Measurements from ENCODE around the gene ACVR1.
A peak's percentile ranks its signal among the peaks of the same experiment; 100 is the strongest.
"Not testable (repeated sequence)": the region's sequence is repeated elsewhere in the genome, so short reads cannot be mapped to it uniquely, and the experiment has no call there.

ACVR1 gene

DNA sequence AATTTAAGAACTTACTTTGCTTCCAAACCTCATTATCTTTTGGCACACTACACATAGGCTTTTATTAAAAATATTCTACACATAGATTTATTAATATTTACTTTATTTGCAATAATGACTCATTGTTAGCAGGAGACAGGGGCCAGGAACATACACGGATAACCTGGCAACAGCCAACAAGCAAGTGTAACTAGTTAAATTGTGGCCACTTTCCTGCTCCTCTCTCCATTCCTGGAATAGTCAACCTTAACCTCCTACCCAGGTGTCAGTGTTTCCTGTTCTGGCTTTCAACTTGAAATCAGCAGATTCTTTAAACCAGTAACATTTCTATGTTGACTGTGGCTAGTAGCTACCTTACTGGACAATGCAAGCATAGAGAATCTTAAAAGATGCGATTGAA is 26.5 kb downstream of the ACVR1 start:
- no peak for DNase-seq

DNA sequence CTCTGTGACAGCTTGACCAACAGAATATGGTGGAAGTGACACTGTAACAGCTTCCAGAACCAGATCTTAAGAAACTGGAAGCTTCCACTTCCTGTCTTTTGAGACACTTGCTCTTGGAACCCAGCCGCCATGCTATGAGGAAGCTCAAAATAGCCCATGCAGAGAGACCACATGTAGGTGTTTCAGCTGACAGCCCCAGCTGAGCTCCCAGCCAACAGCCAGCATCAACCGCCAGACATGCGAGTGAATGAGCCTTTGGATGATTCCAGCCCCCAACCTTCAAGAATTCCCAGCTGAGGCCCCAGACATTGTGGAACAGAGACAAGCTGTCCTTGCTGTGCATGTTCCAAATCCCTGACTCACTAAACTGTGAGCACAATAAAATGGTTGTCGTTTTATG is 27.9 kb downstream of the ACVR1 start:
- peak; percentile 14 for DNase-seq

DNA sequence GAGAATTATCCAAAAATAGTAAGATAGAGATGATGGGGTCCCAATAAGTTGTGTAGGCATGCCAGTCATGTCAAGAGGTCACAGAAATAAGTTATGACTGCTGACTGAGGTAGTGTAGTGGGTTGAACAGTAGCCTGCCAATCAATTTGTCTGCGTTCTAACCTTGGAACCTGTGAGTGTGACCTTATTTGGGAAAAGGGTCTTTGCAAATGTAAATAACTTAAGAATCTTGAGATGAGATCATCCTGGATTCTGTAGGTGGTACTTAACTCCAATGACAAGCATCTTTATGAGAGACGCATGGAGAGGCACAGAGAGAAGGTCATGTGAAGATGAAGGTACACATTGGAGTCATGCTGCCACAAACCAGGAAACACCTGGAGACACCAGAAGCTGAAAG is 31.0 kb downstream of the ACVR1 start:
- DNase-seq, result no peak

DNA sequence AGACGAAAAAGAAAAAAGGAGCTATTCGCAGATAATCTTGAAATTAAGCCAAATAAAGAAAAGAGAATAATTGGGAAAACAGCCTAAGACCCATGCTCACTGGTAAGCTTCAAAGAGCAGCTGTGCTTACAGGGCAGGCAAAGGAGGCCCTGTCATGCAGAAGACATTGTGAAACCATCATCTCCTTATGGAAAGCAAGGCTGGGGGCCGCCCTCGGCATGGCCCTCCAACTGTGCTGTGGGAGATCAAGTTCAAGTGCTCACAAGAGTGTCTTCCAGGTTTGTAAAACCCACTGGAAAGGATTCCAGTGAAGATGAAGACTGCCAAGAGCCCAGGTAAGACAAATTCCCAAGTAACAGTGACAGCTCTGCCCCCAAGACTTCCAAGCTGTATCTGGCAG is 32.2 kb downstream of the ACVR1 start:
- peak; percentile 73 for DNase-seq

DNA sequence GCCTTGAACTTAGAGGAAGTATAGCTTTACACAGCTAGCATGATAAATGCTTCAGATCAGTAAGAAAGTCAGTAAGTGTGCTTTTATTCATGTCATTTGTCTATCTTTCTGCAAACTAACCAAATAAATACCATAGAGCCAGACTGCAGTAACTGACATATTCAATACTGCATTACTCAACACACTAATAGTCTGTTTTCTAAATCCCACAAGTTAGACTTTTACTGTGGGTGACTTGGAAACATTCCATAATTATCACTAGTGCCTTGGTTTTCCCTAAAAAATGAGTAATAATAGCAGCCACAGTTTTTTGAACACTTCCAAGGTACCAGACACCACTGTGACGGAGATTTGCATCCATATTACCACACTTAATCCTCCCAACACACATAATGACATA is 33.0 kb downstream of the ACVR1 start:
- DNase-seq, result no peak

DNA sequence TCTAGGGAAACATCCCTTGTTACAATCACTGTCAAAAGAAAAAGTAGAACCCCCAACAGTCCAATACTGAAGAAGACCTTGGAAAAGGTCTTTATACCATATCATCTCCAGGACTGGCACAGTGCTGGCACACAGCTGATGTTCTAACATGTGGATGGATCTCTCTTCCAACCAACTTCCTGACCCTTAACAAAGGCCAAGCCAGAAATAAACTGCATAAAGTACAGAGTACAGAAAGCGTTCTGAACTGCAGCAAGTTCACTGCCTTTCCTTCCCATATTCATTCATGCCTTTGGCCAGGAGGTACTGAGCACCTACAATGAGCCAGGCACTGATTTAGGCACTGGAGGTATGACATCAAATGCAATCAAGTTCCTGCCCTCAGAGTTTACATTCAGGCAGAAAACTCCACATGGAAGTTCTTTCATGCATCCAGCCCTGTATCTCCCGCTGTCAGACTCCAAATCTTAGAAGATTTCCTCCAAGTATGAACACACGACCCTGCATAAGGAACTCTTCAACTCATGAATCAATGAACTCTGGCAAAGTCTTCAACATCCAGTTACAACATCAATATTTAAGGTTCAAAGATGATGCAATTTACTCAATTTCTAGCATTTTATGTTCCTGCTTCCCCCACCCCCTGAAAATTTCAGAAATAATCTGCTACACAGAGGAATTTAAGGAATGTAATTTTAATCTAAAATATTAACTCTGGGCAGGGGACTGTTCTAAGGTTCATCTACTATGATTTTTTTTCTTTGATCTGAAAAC is 33.8 kb downstream of the ACVR1 start:
- DNase-seq, result no peak

DNA sequence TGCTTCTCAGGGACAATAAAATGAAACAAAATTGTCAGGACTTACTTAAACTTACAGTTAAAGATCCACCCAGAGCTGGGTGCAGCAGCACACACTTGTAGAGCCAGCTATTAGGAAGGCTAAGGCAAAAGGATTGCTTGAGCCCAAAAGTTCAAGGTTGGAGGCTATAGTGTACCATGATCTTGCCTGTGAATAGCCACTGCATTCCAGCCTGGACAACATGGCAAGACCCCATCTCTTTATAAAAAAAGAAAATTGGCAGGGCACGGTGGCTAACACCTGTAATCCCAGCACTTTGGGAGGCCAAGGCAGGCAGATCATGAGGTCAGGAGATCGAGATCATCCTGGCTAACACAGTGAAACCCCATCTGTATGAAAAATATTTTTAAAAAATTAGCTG is 34.6 kb downstream of the ACVR1 start:
- no peak for DNase-seq

DNA sequence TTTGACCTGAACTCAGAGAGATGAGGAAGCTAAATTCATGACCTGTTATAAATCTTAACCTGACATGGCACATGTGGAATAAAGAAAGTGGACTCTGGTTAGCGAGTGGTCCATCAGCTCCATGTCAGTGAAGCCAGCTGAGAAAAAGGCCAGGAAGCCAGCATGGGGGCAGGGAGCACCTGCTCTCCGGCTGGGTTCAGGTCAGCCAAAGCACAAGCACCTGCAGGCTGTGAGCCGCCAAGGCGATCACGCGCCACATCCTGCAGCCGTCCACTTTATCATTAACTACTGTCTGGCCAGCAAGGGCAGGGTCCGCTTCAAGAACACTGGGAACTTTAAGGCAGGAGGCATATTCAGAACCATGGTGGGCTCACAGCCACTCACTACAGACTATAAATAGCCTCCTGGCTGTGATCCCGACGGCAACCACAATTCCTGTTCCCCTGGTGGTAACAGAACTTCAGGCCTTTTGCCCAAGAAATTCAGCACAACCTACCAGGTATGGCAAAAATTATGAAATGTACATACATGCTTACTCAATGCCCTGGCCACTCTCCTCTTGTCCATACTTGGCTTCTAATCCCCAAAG is 35.5 kb downstream of the ACVR1 start:
- no peak for DNase-seq

DNA sequence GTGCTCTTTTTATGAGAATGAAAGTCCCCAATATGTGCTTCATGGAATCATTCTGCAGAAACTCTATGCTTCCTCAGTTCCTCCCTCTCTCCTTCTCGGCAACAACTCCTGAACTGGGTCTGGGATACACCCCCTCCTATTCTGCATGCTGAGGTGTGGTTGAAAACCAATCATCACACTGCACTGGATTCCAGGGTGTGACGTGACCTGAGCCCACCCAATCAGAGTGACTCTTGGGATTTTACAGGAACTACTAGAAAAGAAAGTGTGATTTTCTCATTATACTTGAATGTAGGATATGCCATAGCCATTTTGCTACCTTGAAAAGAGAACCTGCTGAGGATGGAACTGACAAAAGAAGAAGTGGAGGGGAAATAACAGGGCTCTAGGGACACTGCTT is 36.3 kb downstream of the ACVR1 start:
- DNase-seq, result no peak

DNA sequence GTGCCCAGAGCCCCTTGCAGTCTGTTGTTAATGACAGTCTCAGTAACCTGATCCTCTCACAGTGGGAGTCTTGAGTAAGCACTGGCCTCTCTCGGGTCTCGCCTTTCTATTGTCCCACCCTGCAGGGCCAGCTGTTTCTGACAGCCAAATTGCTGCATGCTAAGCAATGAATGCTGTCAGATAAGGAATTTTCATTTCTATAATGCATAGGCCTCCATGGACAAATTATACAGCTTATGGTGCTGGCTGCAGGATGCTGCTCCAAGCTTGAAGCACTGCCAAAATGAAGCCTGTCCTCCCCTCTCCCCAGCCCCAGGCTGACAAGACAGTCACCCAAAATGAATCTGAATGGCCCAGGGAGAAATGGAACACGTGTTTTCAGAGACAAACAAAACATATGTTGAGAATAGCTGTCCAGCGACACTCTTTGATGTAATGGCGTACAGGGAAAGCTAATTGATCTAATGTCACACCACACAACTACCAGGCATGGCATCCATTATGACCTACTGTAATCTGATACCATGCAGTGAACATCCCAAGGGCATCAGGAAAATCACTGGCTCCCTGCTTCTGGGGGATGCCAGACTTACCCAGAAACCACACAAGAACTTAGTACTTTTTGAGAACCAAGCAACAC is 36.8 kb downstream of the ACVR1 start:
- peak; percentile 84 for DNase-seq

DNA sequence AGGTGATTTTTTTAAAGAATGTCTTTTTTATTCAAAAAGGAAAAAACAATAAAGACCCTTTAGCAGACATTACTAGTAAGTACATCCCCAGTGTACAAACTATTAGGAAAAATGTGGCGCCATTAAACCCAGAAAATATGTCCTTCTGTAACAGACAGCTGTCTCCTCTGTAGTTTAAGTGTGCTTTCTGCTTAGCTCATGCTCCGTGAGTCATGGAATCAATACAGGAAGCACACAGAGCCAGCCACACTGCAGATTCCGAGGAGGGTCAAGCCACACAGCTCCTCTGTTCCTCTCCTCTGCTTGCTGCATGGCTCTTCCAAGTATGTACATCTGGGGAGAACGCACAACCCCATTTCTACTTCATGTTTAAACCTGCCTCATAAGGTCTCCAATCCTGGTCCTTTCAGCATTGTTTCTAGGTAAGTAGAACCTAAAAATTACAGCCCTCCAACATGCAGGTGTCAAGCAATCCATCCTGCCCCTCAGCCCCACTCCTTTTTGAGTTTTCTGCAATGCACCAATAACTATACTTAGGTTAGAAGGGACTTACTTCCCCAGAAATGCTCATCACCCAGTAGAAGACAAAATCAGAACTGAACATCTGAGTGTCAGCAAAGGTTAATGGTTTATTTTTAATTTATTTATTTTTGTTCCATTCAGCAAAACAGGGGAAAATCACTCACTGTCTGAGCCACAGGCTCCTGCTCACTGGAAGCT is 37.5 kb downstream of the ACVR1 start:
- peak; percentile 78 for DNase-seq

DNA sequence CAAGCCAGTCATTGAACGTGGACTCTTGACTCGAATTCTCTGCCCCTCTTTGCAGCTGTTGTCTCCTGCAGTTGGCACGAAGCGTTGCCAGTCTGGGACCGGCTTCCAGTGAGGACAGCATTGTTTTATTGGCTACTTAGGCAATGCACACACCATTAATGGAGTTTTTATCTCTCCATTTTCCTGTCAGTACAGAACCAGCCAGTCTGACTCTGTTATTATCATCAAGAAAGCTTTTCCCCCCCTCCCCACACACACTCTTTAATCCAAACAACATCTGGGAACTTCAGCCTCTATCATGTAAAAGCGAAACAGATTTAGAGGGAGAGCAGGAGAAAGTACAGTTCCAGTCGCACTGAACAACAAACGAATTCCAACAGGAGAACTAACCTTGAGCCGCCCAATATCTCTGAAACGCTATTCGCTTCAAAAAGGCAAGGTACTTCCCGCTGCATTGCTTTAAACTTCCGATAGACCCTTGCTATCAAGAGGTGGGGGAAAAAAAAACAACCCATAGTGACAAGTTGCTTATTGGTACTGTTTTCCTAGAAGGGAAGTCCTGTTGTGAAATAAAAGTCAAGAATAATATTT is 38.2 kb downstream of the ACVR1 start:
- DNase-seq, result peak; percentile 76

DNA sequence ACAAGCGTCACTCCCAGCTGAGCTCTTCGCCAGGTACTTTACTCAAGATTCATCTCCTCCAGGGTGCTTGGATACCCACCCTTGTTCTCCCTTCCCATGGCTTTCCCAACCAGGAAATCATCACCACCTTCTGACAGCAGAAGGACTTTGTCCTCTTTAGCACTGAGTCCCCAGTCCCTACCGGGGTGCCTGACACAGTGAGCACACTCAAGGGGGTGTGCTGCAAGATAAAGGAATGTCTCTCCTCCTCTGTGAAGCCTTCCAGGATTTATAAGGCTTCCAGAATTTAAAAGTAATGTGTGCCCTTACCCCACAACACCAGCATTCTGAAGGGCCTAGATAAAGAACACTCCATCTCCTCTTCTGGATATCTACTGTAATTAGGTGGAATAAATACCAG is 39.6 kb downstream of the ACVR1 start:
- no peak for DNase-seq

DNA sequence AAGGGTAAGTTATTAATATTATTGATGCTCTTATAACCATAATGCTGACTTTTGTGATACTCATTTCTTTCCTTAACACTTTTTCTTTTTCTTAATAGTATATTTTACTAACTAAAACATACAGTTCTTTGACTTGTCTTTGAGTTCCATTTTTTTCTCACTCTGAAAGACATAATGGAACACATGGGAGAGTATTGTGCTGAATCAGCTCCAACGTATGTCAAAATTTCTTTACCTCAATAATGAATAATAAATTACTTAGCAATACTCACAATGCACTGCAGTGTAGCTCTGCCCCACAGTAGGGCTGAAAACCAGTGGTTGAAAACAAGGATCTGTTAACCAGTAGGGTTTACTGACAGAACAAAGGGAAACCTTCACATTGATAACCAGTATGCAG is 40.7 kb downstream of the ACVR1 start:
- DNase-seq, result no peak

DNA sequence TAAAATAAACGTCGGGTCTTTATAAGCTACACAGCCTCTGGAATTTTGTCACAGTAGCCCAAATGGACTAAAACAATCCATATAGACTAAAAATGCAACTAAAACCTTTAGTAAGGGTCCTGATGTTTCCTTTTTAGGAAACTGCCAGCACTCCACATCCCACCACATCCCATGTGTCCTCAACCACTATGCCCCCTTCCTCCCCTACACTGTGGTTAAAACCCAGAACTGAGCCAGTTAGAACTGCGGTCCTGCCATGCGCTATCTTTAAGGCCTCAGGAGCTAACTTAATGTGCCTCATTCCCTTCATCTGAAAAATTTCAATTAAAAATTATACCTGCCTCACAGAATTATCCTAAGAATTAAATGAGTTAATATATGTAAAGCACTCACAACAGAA is 41.1 kb downstream of the ACVR1 start:
- no peak for DNase-seq

DNA sequence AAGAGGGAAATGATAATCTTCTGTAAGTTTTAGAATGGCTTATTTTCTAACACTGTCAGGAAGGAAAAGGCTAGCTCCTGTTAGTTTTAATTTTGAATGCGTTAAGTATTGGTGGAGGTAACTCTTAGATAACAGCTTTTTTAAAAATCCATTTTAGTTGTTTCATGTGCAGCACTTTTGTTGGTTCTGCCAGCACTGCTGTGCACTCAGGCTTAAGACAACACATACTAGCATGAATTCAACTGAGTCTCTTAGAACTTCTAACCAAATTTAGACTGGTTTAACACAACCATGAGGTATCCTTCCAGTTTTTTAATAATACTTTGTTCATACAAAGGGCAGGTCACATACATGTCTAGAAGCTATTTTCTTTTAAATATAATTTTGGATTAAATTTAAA is 42.4 kb downstream of the ACVR1 start:
- no peak for DNase-seq

DNA sequence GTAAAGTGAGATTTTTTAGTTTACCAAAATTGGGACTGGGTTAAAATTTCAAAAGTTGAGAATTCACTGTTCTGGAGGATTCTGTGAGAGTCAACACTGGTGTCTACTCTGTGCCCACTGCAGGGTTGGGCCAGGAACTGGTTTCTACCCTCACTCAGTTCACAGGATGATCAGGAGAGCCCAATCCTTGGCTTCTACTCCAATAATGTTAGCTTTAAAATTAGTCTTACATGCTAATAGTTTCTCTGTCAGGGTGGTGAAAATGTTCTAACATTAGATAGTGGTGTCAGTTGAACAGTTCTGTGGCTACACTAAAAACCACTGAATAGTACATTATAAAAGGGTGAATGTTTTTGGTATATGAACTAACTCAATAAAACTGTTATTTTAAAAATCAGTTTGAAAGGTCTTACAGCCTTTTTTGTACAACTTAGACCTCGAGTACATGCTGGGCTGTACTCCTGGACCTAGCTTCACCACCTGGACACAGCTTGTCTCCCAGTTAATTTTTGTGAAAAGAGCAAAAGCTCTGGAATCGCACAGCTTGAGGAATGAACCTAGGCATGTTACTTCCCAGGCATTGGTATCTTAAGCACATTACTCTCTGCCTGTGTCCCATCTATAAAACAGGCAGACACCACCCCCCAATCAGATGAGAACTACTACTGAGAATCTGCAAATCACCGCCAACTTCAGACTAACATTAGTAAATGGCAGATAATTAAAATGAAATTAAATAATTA is 44.4 kb downstream of the ACVR1 start:
- no peak for DNase-seq

DNA sequence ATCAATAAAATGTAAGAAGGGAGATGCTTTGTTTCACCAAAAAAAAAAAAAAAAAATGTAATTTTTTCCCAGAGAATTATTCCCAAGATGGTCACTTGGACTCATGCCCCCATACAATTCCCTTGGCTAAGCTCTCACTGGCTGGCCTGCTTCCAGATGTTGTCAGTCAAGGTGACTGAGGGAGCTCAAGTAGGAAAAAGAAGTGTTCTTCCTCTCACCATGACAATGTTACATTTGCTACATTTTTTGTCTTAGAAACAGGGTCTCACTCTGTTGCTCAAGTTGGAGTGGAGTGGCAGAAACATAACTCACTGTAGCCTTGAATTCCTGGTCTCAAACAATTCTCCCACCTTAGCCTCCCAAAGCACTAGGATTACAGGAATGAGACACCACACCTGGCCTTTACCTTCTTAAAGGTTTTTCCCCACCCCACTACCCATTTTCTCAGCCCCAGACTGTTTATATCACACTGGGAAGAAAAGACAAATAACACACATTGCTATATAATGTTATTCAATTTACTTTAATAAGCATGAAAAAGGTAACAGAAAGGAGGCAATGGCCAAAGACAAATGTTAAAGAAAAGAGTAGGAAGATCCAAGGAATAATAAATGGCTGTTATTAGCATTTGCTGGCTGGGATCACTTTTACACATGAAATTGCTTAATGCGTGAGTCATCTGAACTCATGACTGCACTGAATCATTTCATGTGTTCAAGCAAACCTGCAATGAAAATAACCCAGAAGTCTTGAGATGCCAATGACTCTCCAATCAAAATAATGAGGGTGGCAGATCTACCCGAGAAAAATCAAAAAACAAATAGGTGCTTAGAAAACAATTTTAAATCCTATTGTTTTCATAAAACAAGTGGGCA is 45.2 kb downstream of the ACVR1 start:
- peak; percentile 73 for DNase-seq

DNA sequence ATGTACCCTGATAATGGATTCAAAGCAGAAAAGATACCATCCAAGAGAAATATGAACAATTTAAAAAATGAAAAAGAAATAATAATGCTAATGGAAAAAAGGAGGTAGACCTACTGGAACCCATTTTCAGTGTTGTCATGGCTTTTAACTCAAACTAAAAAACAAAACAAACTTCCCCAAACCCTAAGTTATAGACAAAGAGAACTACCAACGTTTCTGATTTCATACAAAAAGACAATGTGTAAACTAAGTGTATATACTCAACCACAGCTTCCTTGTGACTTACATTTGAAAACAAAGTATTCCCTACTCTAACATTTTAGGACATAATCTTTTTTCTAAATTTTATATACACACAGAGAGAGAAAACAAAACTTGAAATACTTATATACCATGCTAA is 45.9 kb downstream of the ACVR1 start:
- DNase-seq, result no peak

DNA sequence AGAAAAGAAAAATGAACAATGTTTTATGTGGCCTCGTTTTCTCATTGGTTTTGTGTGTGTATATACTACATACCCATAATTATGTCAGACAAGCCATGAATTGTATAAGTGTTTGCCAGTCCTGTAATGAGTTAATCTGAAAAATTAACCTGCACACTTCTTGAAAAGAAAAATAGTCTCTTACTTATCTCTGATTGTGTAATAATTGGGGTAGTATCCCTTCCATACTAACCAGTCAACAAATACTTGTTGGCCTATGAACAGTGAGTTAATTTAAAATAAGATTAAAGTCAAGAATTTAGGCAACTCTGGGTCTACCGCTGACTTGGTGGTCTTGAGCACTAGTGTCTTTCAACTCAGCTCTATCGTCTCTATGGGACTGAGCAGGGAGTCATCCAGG is 48.8 kb downstream of the ACVR1 start:
- DNase-seq, result no peak

DNA sequence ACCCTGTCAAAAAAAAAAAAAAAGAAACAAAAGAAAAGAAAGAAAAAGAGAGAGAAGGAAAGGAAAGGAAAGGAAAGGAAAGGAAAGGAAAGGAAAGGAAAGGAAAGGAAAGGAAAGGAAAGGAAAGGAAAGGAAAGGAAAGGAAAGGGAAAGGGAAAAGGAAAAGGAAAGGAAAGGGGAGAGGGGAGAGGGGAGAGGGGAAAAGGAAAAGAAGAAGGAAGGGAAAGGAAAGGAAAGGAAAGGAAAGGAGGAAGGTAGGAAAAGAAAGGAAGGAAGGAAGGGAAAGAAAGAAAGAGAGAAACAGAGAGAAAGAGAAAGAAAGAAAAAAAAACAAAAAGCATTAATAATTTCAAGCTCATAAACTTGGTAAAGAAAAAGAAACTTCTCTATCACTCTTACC is 49.5 kb downstream of the ACVR1 start:
- DNase-seq, result not testable (repeated sequence)

DNA sequence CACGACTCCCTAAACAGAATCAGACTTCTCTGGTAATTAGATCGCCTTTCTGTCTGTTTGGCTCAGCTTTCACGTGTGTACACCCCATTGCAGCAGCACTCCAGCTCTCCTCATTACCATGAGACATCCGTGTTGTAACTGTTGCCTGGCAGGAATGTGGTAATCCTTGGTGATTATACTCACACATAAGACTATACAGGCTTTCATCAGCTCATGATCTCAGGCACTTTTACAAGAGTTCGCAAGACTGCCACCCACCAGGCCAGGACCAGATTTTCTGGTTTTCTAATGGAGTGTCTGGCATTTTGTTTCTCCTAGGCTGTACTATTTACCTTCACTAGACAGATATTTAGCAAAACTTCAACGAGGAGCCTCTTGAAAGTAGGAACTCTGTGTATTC is 50.2 kb downstream of the ACVR1 start:
- DNase-seq, result no peak

Data from NCI-H446 treated with DMSO at 0.1 percent for 48 hours (cell line).